Hematopoietic multipotent progenitor cell treated with erythropoietin and hydrocortisone succinate and interleukin-3 and kit ligand, for 8 days (in vitro differentiated cells): ENCODE data around the gene IL1RAPL1.

ENCODE experiments used
- DNase-seq: peaks from one replicate; pipeline ENCODE4 v3.0.0-alpha.2; 2015

IL1RAPL1 gene

DNA sequence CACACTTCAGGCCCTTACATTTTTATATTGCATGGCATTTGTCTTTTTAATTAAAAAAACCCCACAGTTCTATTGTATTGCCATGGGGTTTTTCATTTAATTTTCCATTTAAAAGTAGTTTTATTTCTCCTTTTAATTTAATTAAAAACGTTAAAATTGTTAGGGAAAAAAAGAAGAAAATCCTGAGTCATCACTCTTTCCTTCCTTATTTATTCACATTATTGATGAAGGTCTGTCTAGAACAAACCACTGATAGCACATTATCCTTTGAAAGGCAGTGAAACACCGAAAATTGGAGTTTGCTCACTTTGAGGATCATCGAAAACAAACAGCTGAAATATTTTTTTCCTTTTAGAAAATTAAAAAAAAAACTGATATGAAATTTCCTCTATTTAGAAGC, 868.5 kb downstream of the IL1RAPL1 start:
- no peak for DNase-seq

DNA sequence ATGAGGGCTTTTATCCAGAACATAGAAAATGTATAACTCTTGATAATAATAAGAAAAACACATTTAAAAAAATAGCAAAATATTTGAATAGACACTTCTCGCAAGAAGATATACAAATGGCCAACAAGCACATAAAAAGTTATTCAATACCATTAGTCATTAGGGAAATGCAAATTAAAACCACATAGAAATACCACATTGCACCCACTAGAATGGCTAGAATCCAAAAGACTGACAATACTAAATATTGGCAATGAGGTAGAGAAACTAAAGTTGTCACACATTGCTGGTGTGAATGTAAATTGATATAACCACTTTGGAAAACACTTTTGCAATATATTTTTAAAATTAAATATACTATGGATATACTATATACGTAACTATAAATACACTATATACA, 873.8 kb downstream of the IL1RAPL1 start:
- DNase-seq, result no peak

DNA sequence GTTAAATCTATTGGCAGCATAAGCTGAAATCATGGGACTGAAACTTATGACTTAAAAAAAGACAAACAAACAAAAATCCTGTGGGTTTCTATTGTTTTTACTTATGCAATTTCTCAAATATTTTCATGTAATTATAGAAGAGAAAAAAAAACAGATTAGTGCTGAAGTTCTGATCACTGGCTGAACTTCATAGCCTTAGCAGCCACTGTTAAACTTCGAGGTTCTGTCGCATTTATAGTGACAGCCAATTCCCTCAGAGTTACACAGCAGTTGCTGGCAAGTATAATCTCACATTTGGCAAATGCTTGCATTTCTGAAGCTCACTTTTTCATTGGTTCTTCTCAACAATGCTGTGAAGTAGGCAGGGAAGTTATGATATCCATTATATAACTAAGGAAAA, 879.2 kb downstream of the IL1RAPL1 start:
- no peak for DNase-seq

DNA sequence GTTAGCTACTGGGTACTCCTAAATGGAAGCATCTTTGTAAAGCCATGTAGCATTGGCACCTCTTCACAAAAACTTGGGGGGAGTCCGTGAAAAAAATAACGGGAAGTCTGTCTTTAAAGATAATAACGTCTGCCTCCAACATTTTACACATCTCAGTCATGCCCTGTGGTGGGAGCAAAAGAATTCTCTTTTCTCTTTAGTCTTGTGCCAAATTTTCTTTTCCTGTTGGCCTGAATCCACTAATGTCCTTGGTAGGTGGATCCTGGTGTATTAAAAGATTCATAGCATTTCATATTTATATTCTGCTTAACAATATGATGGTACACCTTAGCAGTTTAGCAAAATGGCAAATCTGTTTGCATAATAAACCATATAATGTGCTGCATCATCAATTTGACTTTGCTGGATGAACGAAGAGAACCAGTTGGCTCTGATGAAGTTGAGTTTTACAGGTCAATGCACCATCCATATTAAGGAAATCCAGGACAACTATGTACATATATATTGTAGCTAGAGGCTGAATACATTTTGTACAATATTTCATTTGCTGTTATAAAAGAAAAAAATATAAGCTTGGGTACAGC, 881.8 kb downstream of the IL1RAPL1 start:
- DNase-seq, result no peak

DNA sequence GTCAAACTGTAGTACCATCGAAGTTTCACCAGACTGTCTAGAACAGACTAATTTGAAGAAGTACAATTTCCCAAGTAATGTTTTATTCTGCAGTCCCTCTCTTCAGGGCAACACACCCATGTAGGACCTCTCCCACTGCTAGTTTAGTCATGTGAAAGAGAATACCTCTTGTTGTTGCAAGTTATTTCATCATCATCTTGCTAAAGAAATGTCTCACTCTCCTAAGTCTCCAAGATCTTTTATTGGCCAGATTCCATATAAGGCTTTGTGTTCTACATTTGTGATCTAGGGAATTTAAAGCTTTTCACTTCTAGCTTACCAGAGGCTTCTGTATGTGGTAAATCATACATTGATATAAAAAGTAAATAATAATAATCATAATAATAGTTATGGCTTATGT, 882.8 kb downstream of the IL1RAPL1 start:
- DNase-seq, result no peak

DNA sequence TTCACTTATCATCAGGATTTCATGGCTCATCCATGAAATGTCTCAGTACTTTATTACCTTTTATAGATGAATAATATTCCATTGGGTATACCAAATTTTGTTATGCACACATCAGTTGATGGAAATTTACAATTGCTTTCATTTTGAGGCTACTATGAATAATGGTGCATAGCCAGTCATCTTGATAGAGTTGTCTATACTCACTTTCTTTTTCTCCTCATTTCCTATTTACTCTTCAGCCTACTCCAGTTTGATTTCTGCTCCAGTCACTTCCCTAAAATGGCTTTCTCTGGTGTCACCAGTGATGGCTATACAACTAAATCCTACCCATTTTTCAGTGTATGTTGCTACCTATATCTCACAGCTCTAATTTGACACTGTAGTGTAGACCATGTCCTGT, 884.6 kb downstream of the IL1RAPL1 start:
- DNase-seq, result no peak

DNA sequence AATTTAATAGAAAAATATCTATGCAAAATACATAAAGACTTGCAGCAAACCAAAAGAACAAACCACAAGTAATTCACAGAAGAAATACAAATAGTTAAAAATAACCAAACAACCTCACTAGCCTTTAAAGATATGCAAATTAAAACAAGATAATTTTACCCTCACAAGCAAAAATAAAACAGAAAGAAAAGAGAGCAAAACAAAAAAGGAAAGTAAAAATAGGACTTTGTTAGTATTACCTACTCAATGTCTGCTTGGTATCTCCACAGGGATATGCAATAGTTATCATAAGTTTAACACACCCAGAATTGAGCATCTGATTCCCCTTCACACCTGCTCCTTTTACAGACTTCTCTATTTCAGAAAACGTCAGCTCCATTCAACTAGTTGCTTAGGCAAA, 890.6 kb downstream of the IL1RAPL1 start:
- no peak for DNase-seq

DNA sequence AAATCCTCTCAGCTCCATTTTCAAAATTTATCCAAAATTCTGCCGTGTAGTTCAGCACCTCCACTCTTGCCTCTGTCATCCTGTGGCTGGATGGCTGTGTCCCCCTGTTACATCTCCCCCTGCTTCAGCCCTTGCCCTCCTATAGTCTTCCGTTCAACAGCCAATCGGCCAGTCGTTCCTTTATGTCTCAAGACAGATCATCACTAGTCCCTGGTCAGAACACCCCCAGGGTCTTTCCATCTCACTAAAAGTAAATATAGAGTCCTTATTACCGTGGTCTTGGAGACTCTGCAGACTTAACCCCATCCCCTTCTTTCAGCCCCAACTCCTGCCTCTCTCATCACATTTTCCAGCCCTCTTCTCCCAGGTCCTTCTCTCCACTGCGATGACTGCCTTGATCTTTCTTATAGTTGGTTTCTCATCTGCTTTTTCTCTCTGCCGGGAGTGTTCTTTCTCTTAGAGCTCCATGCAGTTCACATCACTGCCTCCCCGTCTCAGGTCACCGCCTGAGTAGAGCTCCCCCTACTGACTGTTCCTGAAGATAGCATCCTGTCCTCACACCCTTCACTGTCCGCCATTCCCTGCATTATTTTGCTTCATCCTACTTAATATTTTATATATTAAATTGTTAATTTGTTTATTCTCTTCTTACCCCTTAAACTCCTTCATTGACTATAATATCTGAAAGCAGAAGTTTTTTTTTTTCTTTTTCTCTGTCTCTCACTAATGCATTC, 891.3 kb downstream of the IL1RAPL1 start:
- DNase-seq, result peak; percentile 1

DNA sequence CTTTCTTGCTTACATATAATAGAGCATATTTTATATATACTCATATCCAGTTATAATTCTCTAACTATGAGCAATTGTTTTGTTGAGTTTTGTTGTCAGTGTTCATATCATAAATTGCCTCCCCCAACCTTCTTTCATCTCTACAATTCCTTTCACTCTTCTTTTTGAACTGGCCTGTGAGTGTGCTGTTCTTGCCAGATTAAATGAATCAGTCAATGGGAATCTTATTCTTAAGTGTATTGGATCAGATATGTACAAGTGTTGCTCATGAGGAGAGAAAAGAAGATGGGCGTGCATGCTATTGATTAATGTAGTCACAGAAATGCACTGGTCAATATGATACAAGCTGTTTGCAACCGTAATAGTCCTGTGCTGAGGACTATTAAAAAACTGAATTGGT, 900.0 kb downstream of the IL1RAPL1 start:
- no peak for DNase-seq

DNA sequence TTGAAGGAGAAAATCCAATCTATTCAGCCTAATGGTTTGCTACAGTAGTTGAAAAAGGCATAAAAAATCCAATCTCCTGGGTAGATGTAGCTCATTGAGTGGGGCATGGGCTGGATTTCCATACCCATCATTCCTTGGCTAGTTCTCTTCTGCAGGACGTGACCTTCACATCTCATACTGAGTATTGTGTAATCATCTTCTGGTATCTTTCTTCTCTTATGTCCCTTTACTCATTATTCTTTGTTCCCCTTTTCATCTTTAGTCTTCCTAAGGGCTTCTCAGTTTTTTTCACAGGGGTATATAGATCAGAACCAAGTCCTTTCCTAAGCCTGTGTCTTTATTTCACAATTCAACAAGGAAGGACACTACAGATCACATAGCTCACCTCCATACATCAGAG, 900.5 kb downstream of the IL1RAPL1 start:
- no peak for DNase-seq

DNA sequence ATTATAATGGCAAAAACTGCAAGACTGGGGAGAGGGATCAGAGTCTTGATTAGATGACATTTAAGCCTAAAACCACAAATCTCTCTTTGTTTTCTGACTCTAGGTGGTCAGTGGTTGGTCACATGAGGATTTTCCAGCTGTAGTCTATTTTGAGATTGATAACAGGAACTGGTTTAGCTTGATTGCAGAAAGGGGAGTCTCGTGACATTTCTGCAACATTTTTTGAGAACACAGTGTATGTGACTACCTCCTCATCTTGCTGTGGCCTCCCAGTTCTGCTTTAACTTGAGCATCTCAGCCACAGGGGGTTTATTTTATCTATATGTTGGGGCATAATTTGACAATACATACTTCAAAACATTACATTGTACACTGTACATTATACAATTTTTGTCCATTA, 901.7 kb downstream of the IL1RAPL1 start:
- no peak for DNase-seq

DNA sequence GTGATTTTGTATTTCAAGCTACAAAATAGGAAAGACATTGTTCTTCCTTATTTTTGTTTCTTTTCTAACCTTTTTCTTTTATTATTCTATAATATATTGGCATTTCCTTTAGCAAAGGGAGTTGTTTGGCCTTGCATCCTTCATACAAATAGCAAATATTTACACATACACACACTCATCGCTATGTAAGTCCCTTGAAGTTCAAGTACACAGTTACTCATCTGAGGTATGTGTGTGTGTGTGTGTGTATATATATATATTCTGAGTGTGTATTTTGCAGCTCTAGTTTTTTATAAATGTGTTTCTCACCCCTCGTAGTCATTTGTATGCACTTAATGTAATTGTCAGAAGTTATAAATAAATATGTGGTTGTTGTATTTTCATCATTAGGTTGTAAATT, 903.4 kb downstream of the IL1RAPL1 start:
- DNase-seq, result no peak

DNA sequence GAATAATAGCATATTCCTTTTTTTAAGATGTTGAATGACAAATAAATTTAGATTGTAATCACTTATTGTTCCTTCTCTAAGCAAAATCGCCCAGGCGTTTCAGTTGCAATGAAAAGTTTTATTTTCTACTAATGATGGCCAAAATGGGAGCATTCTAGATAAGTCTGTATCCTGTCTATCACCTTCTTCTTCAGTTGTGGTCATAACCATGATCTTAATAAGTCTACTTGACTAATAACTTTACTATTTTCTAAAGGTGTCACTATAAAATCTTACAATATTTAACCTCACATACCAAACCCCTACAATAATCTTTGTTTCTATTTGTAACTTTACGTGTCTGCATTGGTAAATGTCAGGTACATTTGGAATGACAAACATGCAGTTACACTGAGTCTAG, 904.4 kb downstream of the IL1RAPL1 start:
- DNase-seq, result no peak

DNA sequence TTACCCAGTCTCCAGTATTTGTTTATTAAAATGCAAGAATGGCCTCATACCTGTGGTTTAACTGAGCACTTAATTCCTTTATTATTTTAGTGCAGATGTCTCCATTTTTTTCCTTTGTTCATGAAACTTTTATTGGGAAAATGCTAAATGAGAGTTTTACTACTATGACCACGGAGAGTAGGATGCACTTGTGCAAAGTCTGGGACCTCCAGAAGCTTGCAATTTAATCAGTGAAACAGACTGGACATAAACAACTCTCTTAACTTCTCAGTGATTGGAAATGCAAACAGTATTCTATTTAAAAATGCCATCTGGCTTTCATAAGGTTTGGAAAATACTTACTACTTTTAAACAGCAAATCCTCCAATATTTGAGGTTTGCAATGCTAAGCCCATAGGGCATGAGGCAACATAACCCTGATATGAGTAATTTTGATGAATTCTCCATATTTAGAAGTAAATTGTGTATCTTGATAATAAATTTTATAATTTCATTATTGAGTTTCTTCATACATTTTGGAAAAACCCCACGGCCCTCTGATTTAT, 909.5 kb downstream of the IL1RAPL1 start:
- DNase-seq, result no peak

DNA sequence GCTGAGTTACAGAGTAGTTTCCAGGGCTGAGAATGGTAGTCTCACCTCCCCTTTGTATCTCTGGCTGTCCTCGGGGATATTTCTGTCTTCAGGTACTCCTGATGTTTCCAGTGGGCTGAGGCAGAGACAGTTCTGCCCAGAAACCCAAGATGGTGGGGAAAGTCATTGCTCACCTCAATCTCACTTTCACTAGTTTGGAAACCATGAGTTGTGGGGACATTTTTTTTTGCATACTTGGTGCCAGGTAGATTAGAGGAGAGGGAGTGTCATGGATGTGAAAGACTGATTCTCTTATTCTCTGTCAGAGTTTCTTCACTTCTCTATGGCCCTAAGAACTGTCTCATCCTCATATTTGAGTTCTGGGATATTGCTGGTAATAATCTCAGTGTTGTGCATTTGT, 919.5 kb downstream of the IL1RAPL1 start:
- no peak for DNase-seq

DNA sequence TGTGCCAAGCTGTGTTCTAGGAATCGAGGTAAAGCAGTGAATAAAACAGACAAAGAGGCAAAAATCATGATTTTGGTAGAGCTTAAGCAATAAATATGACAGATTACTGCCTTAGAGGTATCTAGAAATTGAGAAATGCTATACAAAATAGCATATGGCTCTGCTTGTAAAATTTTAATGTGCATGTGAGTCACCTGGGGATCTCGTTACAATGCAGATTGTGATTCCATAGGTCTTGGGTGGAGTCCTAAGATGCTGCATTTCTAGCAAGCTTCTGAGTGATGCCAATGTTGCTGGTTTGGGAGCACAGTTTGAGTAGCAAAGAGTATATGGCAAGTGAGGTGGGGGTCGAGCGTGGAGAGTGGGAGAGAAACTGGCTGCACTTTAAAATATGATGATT, 930.9 kb downstream of the IL1RAPL1 start:
- DNase-seq, result no peak

DNA sequence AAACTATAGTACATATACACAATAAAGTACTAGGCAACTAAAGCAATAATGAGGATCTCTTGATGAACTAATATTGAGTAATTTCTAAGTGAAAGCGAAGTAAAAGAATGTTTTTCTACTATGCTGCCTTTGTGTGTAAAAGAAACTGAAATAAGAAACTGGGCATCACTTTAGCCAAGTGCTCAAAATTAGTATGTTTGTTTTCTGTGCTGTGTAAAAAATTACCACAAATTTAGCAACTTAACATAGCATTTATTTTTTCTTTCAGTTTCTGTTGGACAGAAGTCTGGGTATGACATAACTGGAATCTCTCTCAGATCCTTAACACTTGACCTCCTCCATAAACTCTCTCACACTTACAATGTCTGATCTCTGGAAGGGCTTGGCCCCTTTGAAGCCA, 941.0 kb downstream of the IL1RAPL1 start:
- DNase-seq, result no peak

DNA sequence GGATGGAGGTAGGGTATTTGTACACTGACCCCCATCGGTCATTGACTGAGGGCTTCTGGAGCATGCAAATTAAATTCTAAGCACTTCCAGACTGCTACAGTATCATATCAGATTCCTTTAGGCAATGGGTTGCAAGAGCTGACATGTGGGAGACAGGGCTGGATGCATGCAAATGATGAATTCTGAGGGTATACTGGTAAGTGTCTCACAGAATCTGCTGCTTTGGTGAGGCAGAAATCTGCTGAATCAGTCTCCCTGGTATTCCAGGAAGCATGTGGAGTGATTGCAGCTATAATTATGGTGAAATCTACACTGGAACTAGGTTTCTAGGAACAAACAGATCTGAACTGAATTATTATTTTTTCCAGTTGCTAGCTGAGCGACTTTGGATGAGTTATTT, 943.3 kb downstream of the IL1RAPL1 start:
- no peak for DNase-seq

DNA sequence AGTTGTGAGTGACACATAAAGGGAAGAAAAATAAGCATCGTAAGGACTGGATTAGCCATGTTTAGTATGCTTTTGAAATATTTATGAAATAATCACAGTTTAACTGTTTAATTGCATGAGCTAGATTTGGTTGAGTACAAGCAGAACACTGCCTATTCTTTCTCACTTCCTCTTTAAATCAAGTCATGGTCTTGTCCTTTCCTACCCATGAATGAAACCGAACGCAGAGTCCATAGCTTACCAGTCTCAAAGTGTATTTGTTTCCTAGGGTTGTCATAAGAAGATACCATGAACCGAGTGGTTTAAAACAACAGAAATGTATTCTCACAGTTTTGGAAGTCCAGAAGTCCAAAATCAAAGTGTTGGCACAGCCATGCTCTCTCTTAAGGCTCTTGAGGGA, 944.1 kb downstream of the IL1RAPL1 start:
- no peak for DNase-seq

DNA sequence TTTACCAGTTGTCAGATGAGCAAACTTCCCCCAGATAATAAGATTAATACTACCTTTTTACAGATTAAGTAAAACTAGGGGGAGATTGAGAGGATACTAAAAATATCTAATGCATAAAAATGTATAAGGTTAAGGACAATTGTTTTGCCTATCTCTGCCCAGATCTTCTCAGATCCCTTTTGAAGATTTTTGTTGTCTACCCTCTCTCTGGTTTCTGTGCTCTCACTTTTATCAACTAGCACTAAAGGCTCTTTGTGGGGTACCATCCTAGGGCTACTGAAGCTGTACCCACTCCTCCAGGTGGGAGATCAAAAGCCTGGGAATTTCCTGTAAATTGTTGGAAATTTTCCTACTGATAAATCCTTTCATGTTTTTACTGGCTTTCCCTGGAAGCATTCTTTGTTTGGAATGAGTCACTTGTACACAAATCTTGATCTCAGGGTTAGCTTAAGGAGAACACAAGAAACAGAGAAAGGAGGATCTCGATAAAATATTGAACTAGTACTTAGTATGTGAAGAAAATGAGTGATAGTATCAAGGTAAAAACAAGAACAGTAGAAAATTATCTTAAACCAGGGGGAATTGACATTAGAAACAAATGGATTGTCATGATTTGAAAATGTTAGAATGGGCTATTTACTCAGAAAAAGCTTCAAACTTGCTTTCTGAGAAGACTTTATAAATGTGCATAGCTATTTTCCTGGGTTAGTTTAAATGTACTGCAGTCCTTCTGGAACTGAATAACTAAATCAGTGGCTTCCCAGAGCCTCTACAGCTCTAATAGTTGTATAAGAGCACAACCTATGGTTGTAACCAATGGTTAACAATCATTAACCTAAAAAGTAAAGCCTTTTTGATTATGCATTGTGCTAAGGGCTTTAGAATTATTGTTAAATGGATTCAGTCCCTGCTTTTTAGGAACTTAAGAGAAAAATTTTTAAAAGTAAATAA, 948.2 kb downstream of the IL1RAPL1 start:
- DNase-seq, result no peak

DNA sequence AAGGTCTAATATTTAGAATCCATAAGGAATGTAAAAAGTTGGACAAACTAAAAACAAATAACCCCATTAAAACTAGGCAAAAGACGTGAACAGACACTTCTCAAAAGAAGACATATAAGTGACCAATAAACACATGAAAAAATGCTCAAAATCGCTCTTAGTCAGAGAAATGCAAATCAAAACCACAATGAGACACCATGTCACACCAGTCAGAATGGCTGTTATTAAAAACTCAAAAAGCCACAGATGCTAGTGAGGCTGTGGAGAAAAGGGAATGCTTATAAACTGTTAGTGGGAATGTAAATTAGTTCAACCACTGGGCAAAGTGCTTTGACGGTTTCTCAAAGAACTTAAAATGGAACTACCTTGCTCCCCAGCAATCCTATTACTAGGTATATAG, 953.8 kb downstream of the IL1RAPL1 start:
- DNase-seq, result no peak

DNA sequence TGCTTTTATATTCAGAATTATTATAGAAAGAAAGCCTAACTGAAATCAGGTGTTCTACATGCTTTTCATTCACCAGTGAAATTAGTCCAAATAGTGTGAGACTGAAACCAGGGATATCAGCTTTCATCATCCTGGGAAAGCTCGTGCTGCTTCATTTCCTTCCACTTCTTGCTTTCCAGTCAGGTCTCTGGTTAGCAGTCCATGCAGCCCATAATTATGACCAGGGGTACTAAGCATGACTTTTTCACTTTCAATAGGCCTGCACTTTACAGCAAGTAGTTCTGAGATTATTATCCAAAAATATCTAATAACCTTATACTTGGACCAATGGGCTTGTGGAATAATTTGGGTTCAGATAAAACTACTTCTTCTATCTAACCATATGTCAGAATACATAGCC, 954.9 kb downstream of the IL1RAPL1 start:
- DNase-seq, result no peak

DNA sequence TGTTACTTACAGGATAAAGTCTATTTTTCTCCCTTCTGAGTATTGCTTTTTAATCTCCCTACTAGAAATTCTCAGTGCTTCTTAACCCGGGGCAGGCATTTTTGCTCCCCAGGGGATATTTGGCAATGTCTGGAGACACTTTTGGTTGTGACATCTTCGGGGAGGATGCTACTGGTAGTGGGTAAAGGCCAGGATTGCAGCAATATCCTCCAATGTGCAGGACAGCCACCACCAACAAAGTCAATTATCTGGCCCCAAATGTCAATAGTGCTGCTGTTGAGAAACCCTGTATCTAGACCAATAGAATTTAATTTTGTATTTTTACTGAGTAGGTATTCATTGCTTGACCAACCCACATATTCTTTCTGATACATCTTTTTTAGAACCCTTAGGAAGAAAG, 958.6 kb downstream of the IL1RAPL1 start:
- no peak for DNase-seq

DNA sequence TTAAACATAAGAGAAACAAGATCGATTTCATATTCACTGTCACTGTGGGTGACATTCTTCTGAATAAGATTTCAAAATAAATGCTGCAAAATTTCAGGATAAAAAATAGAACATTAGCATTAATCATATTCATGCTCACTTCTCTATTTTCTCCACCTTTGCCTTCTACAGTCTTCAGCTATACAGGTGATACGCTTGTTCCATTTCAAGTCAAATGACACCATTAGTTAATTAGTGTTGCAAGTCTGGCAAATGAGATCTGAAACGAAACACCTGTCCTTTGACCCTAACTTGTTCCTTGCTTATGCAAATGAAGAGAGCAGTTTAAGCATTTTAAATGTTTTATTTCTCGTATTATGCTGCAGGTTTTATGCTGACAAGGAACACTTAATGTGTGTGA, 960.6 kb downstream of the IL1RAPL1 start:
- DNase-seq, result no peak
